BJ (cell line): ENCODE measurements around the gene PHF3. TPM values are rescaled to one million over a fixed set of nuclear protein-coding genes. Genes with fewer than 3 reads are reported as not detected.

Experiments used
- CTCF ChIA-PET: fragments of 350-600 bp; formaldehyde crosslinking; extraction: SDS; loops from one replicate; lab custom pipeline; 2021; ENCODE audit warnings: antibody characterized with exemption, inconsistent platforms; lab: Yijun Ruan, JAX
- POLR2A ChIA-PET: fragments of 300-600 bp; sonication (Branson Sonifier 250); formaldehyde crosslinking; extraction: SDS; loops from one replicate; lab custom pipeline; 2021; ENCODE audit warnings: antibody characterized with exemption; lab: Charles Lee
- DNase-seq: peaks from one replicate; pipeline ENCODE4 v3.0.0-alpha.2; 2011; ENCODE audit warnings: low read depth
- H3K27me3 ChIP-seq: 2 replicates; pipeline ENCODE4 v1.6.0; 2011; ENCODE audit warnings: low read length; ENCODE audit not compliant: control insufficient read depth, insufficient read depth
- H3K36me3 ChIP-seq: 2 replicates; pipeline ENCODE4 v1.5.1; 2011; ENCODE audit warnings: low read length; ENCODE audit not compliant: control insufficient read depth, insufficient read depth
- H3K4me3 ChIP-seq: 2 replicates; pipeline ENCODE4 v1.5.1; 2011; ENCODE audit warnings: low read depth, mild to moderate bottlenecking, control low read depth, low read length
- polyA plus RNA-seq: library from polyadenylated mRNA; depleted of rRNA; stranded (reverse); fragments of >200 nt; gene quantifications from 2 replicates; pipeline ENCODE4 v1.2.3, GENCODE V29; 2011
- TF ChIP-seq, protein P1 (sequence below): IDR thresholded peaks from 2 replicates; pipeline ENCODE4 v1.5.1; 2011; ENCODE audit warnings: low read depth, mild to moderate bottlenecking, control low read depth, inconsistent platforms, low read length, moderate library complexity; ENCODE audit not compliant: insufficient read depth

The PHF3 gene
- polyA plus RNA-seq, 1 experiment, result 7.4 TPM

DNA sequence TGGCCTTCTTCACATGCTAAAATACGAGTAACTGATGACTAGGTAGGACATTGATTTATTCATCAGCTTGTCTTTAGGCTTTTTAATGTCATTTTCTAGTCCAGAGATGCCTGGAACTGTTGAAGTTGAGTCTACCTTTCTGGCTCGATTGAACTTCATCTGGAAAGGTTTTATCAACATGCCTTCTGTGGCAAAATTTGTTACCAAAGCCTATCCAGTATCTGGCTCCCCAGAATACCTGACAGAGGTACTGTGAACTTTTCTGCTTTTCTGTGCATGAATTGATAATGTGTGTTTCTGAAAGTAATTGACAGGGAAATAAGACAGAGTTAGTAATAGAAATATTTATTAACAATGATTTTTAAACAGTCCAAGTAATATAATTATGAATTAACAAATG is 71.0 kb downstream of the PHF3 start:
- Histone ChIP-seq H3K4me3 (no peak overlapping the region), H3K36me3 (peaks cover 3% of the 10 kb centered on the region), H3K27me3 (no peaks in the 10 kb centered on the region)
- ChIA-PET POLR2A (no interaction called here), CTCF (no interaction called here)
- TF ChIP-seq, protein P1, sequence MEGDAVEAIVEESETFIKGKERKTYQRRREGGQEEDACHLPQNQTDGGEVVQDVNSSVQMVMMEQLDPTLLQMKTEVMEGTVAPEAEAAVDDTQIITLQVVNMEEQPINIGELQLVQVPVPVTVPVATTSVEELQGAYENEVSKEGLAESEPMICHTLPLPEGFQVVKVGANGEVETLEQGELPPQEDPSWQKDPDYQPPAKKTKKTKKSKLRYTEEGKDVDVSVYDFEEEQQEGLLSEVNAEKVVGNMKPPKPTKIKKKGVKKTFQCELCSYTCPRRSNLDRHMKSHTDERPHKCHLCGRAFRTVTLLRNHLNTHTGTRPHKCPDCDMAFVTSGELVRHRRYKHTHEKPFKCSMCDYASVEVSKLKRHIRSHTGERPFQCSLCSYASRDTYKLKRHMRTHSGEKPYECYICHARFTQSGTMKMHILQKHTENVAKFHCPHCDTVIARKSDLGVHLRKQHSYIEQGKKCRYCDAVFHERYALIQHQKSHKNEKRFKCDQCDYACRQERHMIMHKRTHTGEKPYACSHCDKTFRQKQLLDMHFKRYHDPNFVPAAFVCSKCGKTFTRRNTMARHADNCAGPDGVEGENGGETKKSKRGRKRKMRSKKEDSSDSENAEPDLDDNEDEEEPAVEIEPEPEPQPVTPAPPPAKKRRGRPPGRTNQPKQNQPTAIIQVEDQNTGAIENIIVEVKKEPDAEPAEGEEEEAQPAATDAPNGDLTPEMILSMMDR, result no peak
- DNase-seq, result no peak

DNA sequence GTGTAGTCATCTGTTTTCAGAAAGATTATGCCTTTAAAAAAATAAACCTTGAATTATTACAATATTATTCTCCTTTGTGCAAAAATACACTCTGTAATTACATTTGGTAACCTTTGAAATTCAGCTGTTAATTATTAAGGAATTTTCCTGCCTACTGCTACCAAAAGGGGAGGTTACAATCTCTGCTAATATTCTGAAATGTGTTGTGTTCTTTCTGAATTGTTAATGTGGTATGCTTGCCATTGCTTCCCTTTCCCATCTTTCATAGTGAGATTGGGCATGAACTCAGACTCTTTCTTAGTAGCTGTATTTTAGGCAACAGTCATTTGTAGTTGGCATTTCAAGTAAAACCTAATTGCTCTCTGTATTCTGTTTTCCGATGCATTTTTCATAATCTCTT is 73.0 kb downstream of the PHF3 start:
- POLR2A ChIA-PET, result no interaction called here
- Histone ChIP-seq H3K27me3 (no peaks in the 10 kb centered on the region), H3K4me3 (no peak overlapping the region), H3K36me3 (peaks cover 12% of the 10 kb centered on the region)
- CTCF ChIA-PET, result no interaction called here
- TF ChIP-seq, protein P1, result no peak
- no peak for DNase-seq

DNA sequence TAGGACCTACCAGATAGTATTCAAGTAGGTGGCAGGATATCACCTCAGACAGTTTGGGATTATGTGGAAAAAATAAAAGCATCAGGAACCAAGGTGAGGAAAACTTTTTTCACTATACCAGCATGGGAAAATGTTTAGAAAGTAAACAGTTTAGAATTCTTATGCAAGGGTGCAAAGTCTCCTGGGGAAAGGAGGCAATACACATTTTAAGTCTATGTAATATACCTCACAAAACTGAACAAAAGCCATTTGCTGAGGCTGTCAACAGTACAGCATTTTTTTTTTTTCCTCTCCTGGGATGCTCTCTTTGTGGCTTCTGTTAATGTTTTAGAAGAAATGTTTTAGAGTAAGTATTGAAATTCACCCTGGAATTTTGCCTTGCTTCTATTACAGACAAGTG is 73.5 kb downstream of the PHF3 start:
- Histone ChIP-seq H3K36me3 (peaks cover 10% of the 10 kb centered on the region), H3K27me3 (no peaks in the 10 kb centered on the region), H3K4me3 (no peak overlapping the region)
- CTCF ChIA-PET, result no interaction called here
- no peak for DNase-seq
- TF ChIP-seq, protein P1, result no peak
- POLR2A ChIA-PET, result no interaction called here

DNA sequence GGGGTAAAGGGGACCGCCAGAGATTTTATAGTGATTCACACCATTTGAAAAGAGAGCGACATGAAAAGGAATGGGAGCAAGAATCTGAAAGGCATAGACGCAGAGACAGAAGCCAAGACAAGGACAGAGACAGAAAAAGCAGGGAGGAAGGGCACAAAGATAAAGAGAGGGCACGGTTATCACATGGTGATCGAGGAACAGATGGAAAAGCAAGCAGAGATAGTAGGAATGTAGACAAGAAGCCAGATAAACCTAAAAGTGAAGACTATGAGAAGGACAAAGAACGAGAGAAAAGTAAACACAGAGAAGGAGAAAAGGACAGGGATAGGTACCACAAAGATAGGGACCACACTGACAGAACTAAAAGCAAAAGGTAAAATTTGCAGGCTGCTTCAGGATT is 77.7 kb downstream of the PHF3 start:
- ChIA-PET CTCF (no interaction called here), POLR2A (no interaction called here)
- H3K27me3 ChIP-seq, result no peaks in the 10 kb centered on the region
- peaks cover 9% of the 10 kb centered on the region for H3K36me3 ChIP-seq
- no peak for DNase-seq
- no peak overlapping the region for H3K4me3 ChIP-seq
- TF ChIP-seq, protein P1, result no peak

DNA sequence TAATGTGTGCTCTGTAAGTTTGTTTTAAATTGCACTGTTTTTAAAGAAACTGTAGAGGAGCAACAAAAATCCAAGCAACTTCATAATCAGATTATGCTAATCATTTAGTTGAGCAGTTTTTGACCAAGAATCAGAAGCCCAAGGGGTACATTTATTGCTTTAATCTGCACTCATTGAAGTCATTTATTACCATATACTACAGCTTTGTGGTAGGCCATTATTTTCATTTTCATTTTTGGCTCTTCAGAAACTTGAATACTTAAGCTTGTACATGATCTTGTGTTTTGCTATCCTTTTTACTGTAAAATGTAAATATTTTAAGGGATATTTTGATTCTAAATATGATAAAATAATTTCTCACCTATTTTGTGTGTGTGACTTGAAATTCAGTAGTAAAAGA is 78.5 kb downstream of the PHF3 start:
- Histone ChIP-seq H3K27me3 (no peaks in the 10 kb centered on the region), H3K4me3 (no peak overlapping the region), H3K36me3 (peaks cover 9% of the 10 kb centered on the region)
- DNase-seq, result no peak
- CTCF ChIA-PET, result no interaction called here
- TF ChIP-seq, protein P1, result no peak
- POLR2A ChIA-PET, result no interaction called here
